Measurements from ENCODE around the gene NR1H3.

Gene NR1H3

DNA sequence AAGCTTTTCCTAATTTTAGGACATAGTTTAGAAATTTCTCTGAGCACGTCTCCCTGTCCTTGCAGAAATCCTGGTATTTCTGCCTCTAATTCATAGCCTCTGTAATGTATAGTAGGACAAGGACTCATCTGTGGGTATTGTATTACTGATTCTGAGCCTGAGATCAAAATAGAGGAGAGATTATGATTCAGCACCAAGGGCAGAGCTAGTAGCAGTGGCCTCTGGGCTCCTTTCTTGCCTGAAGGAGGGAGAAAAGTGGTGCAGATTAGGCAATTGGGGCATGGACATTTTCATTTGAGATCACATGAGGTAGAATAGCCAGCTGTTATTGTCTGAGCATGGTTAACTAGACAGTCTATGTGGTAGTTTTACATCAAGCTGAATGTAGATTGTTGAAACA lies 14.9 kb downstream of the NR1H3 start:
- DNase-seq (ENCODE audit: insufficient read length), result no peak
- no peak for TF ChIP-seq POLR2AphosphoS5 (IDR thresholded peaks at IDR 0.05; ENCODE audit: low read depth, low read length)
- FAIRE-seq, result no peak

DNA sequence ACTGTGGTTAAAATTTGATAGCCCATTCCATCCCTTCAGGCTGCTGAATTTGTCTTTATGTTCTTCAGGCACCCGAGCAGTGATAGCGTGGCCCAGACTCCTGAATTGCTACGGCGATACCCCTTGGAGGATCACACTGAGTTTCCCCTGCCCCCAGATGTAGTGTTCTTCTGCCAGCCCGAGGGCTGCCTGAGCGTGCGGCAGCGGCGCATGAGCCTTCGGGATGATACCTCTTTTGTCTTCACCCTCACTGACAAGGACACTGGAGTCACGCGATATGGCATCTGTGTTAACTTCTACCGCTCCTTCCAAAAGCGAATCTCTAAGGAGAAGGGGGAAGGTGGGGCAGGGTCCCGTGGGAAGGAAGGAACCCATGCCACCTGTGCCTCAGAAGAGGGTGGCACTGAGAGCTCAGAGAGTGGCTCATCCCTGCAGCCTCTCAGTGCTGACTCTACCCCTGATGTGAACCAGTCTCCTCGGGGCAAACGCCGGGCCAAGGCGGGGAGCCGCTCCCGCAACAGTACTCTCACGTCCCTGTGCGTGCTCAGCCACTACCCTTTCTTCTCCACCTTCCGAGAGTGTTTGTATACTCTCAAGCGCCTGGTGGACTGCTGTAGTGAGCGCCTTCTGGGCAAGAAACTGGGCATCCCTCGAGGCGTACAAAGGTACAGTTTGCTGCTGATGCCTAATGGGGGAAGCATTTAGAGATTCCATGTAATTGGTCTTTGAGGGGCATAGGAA lies 16.9 kb downstream of the NR1H3 start:
- TF ChIP-seq TAF1 (IDR thresholded peaks at IDR 0.05; ENCODE audit: borderline replicate concordance, low read depth, low read length), result no peak
- TF ChIP-seq POLR2AphosphoS5 (IDR thresholded peaks at IDR 0.05; ENCODE audit: low read depth, low read length), result no peak
- TF ChIP-seq POLR2A (IDR thresholded peaks at IDR 0.05; ENCODE audit: low read depth, low read length), result no peak
- FAIRE-seq (no peak), DNase-seq (ENCODE audit: insufficient read length) (no peak)

DNA sequence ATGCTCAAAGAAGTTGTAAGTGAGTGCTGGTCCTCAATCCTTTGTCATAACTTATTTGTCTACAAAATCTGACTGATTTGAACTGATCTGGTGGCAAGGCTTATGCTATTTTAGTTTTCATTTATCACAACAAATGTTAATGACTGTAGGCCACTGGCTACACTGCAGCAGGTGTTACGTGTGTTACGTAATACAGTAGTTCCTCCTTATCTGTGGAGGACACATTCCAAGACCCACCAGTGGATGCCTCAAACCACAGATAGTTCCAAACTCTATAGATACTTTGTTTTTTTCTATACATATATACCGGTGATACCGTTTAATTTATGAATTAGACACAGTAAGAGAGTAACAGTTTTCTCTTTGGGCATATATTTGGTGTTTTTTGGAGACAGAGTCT lies 19.1 kb downstream of the NR1H3 start:
- FAIRE-seq (no peak), DNase-seq (ENCODE audit: insufficient read length) (no peak)
- TF ChIP-seq POLR2A (IDR thresholded peaks at IDR 0.05; ENCODE audit: low read depth, low read length), result no peak
- TF ChIP-seq POLR2AphosphoS5 (IDR thresholded peaks at IDR 0.05; ENCODE audit: low read depth, low read length), result no peak
- TF ChIP-seq TAF1 (IDR thresholded peaks at IDR 0.05; ENCODE audit: borderline replicate concordance, low read depth, low read length), result no peak

DNA sequence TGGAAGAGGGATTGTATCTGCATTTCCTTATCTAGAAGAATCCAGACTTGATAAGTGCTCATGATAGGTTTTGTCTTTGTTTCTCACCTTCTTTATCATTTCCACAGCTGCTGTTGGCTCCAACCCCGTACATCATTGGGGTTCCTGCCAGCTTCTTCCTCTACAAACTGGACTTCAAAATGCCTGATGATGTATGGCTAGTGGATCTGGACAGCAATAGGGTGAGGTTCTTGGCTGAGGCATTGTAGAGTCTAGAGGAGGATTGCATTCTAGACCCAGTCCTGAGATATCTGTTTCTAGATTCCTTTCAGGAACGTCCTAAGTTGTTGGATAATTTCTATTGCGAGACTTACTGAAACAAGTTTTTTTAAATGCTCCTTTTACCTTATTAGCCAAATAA lies 20.3 kb downstream of the NR1H3 start:
- no peak for FAIRE-seq
- no peak for TF ChIP-seq TAF1 (IDR thresholded peaks at IDR 0.05; ENCODE audit: borderline replicate concordance, low read depth, low read length)
- no peak for TF ChIP-seq POLR2A (IDR thresholded peaks at IDR 0.05; ENCODE audit: low read depth, low read length)
- TF ChIP-seq POLR2AphosphoS5 (IDR thresholded peaks at IDR 0.05; ENCODE audit: low read depth, low read length), result no peak

DNA sequence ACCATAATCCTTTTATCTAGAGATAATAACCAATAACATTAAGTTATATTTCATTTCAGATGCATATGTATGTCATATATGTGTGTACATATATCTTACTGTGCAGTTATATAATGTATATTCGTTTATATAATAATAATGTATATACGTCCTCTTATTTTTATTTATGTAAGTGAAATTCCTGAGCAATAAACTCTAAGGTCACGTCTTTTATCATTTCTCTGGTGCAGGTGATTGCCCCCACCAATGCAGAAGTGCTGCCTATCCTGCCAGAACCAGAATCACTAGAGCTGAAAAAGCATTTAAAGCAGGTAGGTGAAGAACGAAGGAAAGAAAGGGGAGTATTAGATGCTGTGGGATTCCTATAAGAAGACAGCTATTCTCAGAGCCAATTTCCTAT lies 21.0 kb downstream of the NR1H3 start:
- FAIRE-seq, result no peak
- no peak for TF ChIP-seq POLR2A (IDR thresholded peaks at IDR 0.05; ENCODE audit: low read depth, low read length)
- no peak for TF ChIP-seq TAF1 (IDR thresholded peaks at IDR 0.05; ENCODE audit: borderline replicate concordance, low read depth, low read length)
- no peak for TF ChIP-seq POLR2AphosphoS5 (IDR thresholded peaks at IDR 0.05; ENCODE audit: low read depth, low read length)
- no peak for DNase-seq (ENCODE audit: insufficient read length)

More for the DNA sequence above, 20.3 kb downstream of the NR1H3 start:
- DNase-seq (ENCODE audit: insufficient read length), result no peak

DNA sequence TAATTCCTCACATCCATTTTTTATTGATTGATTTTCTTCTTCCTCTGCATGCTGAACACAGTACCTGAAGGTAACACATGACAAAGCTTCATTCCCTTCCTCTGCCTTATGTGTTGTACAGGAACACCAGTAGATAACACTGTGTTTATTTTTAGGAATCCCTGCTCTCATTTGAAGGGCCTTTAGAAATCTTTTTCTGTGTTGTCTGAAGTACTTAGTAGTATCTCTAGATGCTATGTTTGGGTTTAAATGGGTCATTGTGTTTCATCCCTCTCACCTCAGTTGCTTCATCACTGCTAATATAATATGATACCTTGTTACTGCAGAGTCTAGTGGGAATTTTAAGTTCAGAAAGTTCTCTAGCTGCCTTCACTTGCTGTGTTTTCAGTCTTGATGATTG lies 22.3 kb downstream of the NR1H3 start:
- no peak for FAIRE-seq
- no peak for DNase-seq (ENCODE audit: insufficient read length)
- no peak for TF ChIP-seq POLR2A (IDR thresholded peaks at IDR 0.05; ENCODE audit: low read depth, low read length)
- no peak for TF ChIP-seq TAF1 (IDR thresholded peaks at IDR 0.05; ENCODE audit: borderline replicate concordance, low read depth, low read length)
- no peak for TF ChIP-seq POLR2AphosphoS5 (IDR thresholded peaks at IDR 0.05; ENCODE audit: low read depth, low read length)

DNA sequence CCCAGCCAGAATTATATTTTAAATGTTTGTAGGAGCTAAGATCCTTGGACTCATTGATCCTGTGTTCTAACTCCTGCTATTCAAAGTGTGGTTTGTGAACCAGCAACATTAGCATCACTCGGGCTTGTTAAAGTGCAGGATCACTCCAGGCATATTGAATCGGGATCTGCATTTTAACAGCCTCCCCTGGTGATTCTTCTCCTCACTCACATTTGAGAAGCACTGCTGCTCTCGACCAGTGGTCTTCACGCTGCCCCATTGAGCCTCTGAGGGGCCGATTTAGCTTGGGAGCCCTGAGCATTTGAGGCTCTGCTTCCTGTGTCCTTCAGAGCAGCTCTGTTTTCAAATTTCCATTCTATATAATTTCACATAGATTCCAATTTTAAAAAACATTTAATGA lies 23.1 kb downstream of the NR1H3 start:
- TF ChIP-seq TAF1 (IDR thresholded peaks at IDR 0.05; ENCODE audit: borderline replicate concordance, low read depth, low read length), result no peak
- TF ChIP-seq POLR2AphosphoS5 (IDR thresholded peaks at IDR 0.05; ENCODE audit: low read depth, low read length), result no peak
- TF ChIP-seq POLR2A (IDR thresholded peaks at IDR 0.05; ENCODE audit: low read depth, low read length), result no peak
- DNase-seq (ENCODE audit: insufficient read length), result no peak
- no peak for FAIRE-seq

DNA sequence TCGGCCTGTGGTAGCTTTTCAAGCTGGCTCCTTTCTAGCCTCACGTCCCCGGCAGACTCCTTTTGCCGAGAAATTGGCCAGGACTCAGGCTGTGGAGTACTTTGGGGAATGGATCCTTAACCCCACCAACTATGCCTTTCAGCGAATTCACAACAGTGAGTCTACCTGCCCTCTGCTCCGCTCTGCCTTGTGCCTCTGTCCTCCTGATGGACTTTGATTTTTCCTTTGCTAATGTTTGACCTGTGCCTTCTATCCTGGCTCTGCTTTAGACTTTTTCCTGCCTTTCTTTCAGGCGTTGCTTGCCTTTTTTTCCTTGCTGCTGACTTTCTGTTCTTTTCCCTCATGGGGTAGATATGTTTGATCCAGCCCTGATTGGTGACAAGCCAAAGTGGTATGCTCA lies 24.7 kb downstream of the NR1H3 start:
- no peak for FAIRE-seq

DNA sequence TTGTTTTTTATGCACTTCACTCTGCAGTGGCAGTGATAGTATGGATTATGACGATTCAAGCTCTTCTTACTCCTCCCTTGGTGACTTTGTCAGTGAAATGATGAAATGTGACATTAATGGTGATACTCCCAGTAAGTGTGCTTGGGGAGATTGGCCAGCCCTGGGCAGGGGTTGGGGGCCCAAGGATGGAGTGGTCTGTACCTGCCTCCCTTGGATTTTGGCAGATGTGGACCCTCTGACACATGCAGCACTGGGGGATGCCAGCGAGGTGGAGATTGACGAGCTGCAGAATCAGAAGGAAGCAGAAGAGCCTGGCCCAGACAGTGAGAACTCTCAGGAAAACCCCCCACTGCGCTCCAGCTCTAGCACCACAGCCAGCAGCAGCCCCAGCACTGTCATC lies 26.4 kb downstream of the NR1H3 start:
- TF ChIP-seq TAF1 (IDR thresholded peaks at IDR 0.05; ENCODE audit: borderline replicate concordance, low read depth, low read length) (no peak), POLR2A (IDR thresholded peaks at IDR 0.05; ENCODE audit: low read depth, low read length) (no peak), POLR2AphosphoS5 (IDR thresholded peaks at IDR 0.05; ENCODE audit: low read depth, low read length) (no peak)
- FAIRE-seq, result no peak
- DNase-seq (ENCODE audit: insufficient read length), result no peak

More for the DNA sequence above, 24.7 kb downstream of the NR1H3 start:
- TF ChIP-seq POLR2A (IDR thresholded peaks at IDR 0.05; ENCODE audit: low read depth, low read length) (no peak), TAF1 (IDR thresholded peaks at IDR 0.05; ENCODE audit: borderline replicate concordance, low read depth, low read length) (no peak), POLR2AphosphoS5 (IDR thresholded peaks at IDR 0.05; ENCODE audit: low read depth, low read length) (no peak)
- no peak for DNase-seq (ENCODE audit: insufficient read length)

DNA sequence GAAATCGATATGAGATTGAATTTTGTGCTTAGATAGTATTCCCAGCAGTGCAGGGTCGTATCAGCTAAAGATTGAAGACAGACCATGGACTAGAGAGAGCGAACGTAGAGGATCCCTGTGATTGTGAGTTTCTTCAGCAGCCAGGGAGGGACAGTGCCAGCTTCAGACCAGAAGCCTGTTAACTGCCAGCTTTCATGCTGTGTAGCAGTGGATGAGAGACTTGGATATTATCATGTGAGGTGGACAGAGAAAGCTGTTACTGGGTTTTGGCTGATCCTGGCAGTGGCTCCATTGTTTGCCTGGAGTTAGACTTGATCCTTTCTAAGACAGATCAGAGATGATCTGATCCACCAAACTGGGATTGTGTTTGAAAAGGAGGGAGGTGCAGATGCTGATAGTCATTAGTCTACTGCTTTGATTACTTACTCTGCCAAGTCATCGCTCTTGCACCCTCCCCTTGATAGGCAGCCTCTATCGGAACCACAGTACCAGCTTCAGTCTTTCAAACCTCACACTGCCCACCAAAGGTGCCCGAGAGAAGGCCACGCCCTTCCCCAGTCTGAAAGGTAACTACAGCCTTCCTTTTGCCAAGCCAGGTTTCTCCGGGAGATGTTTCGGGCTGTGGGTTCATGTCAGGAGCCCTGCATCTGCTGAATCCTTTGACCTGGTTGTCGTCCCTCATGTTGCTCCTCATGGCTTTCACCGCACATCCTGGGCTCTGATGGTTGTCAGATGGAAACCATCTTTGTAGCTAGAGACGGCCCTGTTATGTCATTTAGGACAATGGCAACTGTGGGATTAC lies 28.4 kb downstream of the NR1H3 start:
- FAIRE-seq (no peak), DNase-seq (ENCODE audit: insufficient read length) (no peak)
- TF ChIP-seq POLR2A (IDR thresholded peaks at IDR 0.05; ENCODE audit: low read depth, low read length) (no peak), POLR2AphosphoS5 (IDR thresholded peaks at IDR 0.05; ENCODE audit: low read depth, low read length) (no peak), TAF1 (IDR thresholded peaks at IDR 0.05; ENCODE audit: borderline replicate concordance, low read depth, low read length) (no peak)

DNA sequence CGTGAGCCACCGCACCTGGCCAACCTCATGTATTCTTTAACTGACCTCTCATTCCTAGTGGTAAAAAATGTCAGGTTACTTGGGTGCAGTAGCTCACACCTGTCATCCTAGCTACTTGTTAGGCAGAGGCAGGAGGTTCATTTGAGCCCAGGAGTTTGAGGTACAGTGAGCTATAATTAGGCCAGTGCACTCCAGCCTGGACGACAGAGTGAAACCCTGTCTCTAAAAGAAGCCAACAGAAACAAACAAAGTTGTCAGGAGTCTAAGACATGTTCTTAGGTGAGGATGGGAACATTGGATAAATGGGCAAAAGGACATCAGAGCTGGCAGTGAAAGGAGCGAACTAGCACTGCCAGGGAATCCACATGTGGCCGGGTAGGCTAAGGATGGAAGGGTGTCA lies 30.3 kb downstream of the NR1H3 start:
- FAIRE-seq (no peak), DNase-seq (ENCODE audit: insufficient read length) (no peak)
- no peak for TF ChIP-seq POLR2AphosphoS5 (IDR thresholded peaks at IDR 0.05; ENCODE audit: low read depth, low read length)
- no peak for TF ChIP-seq POLR2A (IDR thresholded peaks at IDR 0.05; ENCODE audit: low read depth, low read length)
- TF ChIP-seq TAF1 (IDR thresholded peaks at IDR 0.05; ENCODE audit: borderline replicate concordance, low read depth, low read length), result no peak

DNA sequence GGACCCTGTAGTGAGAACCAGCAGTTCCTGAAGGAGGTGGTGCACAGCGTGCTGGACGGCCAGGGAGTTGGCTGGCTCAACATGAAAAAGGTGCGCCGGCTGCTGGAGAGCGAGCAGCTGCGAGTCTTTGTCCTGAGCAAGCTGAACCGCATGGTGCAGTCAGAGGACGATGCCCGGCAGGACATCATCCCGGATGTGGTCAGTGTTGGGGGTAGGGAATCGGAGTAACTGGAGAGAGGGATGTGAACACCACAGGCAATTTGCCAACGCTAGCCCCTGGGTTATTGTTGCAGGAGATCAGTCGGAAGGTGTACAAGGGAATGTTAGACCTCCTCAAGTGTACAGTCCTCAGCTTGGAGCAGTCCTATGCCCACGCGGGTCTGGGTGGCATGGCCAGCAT lies 32.1 kb downstream of the NR1H3 start:
- TF ChIP-seq POLR2A (IDR thresholded peaks at IDR 0.05; ENCODE audit: low read depth, low read length) (no peak), POLR2AphosphoS5 (IDR thresholded peaks at IDR 0.05; ENCODE audit: low read depth, low read length) (no peak), TAF1 (IDR thresholded peaks at IDR 0.05; ENCODE audit: borderline replicate concordance, low read depth, low read length) (no peak)
- no peak for FAIRE-seq
- DNase-seq (ENCODE audit: insufficient read length), result no peak

Data from GM12892 (cell line).